CD14-positive monocyte (primary cell): ENCODE data around the gene DCTN1. TPM values are rescaled to one million over a fixed set of nuclear protein-coding genes. Genes with fewer than 3 reads are reported as not detected.
A peak's percentile ranks its signal among the peaks of the same experiment; 100 is the strongest.

ENCODE experiments used
- DNase-seq, 3 donors: peaks; one replicate each; pipeline ENCODE4 v3.0.0-alpha.2; 2011 to 2022
- H2AFZ ChIP-seq: 2 replicates; pipeline ENCODE4 v1.6.0; 2012; ENCODE audit warnings: mild to moderate bottlenecking, low read depth, low read length, inconsistent platforms; ENCODE audit not compliant: insufficient read depth, poor library complexity, severe bottlenecking
- H3K27ac ChIP-seq, 2 donors: 1 replicate in 1 of 2; 2 replicates in 1 of 2; pipeline ENCODE4 v1.5.1; 2012 to 2013; ENCODE audit warnings: low read length in 2 of 2, control low read depth in 1 of 2, inconsistent platforms in 1 of 2, low read depth in 1 of 2, mild to moderate bottlenecking in 1 of 2
- H3K27me3 ChIP-seq, 2 donors: one replicate each; pipeline versions ENCODE4 v1.6.0 to v1.6.1; 2011 to 2013; ENCODE audit warnings: low read length in 2 of 2; ENCODE audit not compliant: control insufficient read depth in 2 of 2, insufficient read depth in 2 of 2
- H3K36me3 ChIP-seq, 2 donors: replicated peaks in 1 of 2; 1 replicate in 1 of 2; 2 replicates in 1 of 2; pipeline versions ENCODE4 v1.5.1 to v1.6.1; 2012 to 2013; ENCODE audit warnings: low read length in 2 of 2, control low read depth in 1 of 2, inconsistent platforms in 1 of 2, mild to moderate bottlenecking in 1 of 2; ENCODE audit not compliant: insufficient read depth in 2 of 2, control insufficient read depth in 1 of 2
- H3K4me1 ChIP-seq, 2 donors: 1 replicate in 1 of 2; 2 replicates in 1 of 2; pipeline versions ENCODE4 v1.5.1 to v1.6.1; 2012 to 2013; ENCODE audit warnings: low read length in 2 of 2, control low read depth in 1 of 2, inconsistent platforms in 1 of 2, mild to moderate bottlenecking in 1 of 2, moderate library complexity in 1 of 2; ENCODE audit not compliant: insufficient read depth in 2 of 2, control insufficient read depth in 1 of 2
- H3K4me2 ChIP-seq: replicated peaks from 2 replicates; pipeline ENCODE3; 2012; ENCODE audit warnings: low read length, moderate library complexity, mild to moderate bottlenecking; ENCODE audit not compliant: poor library complexity, severe bottlenecking; ENCODE audit errors: extremely low read depth
- H3K4me3 ChIP-seq, 3 experiments: fragments of 200-600 bp in 1 of 3; sonication (generic) in 1 of 3; replicated peaks in 1 of 3; 1 replicate in 2 of 3; 2 replicates in 1 of 3; pipeline ENCODE4 v1.5.1; 2011 to 2013; ENCODE audit warnings: low read length in 3 of 3, mild to moderate bottlenecking in 3 of 3, control low read depth in 2 of 3, low read depth in 2 of 3, inconsistent platforms in 1 of 3, moderate library complexity in 1 of 3
- H3K79me2 ChIP-seq: 2 replicates; pipeline ENCODE4 v1.6.0; 2012; ENCODE audit warnings: mild to moderate bottlenecking, control low read depth, inconsistent platforms, low read length, moderate library complexity; ENCODE audit not compliant: insufficient read depth
- H3K9ac ChIP-seq: 2 replicates; pipeline ENCODE4 v1.6.0; 2017; ENCODE audit warnings: low read length, mild to moderate bottlenecking; ENCODE audit not compliant: insufficient read depth, poor library complexity, severe bottlenecking
- H3K9me3 ChIP-seq, 2 donors: replicated peaks in 1 of 2; 1 replicate in 1 of 2; 2 replicates in 1 of 2; pipeline versions ENCODE4 v1.5.1 to v1.6.1; 2012 to 2013; ENCODE audit warnings: low read length in 2 of 2, control low read depth in 1 of 2; ENCODE audit not compliant: control insufficient read depth in 1 of 2, insufficient read depth in 1 of 2
- H4K20me1 ChIP-seq: 2 replicates; pipeline ENCODE4 v1.6.0; 2012; ENCODE audit warnings: mild to moderate bottlenecking, low read length, control low read depth, moderate library complexity; ENCODE audit not compliant: insufficient read depth
- H3K27ac Mint-ChIP-seq, 7 donors: one replicate each; pipeline ENCODE4 v1.8.0; 2020; ENCODE audit warnings: mild to moderate bottlenecking in 7 of 7, mixed read lengths in 7 of 7, moderate library complexity in 6 of 7, inconsistent platforms in 2 of 7
- H3K27me3 Mint-ChIP-seq, 3 donors: one replicate each; pipeline ENCODE4 v1.8.0; 2021 to 2022; ENCODE audit warnings: low read depth in 3 of 3, mild to moderate bottlenecking in 3 of 3, mixed read lengths in 3 of 3, moderate library complexity in 3 of 3, inconsistent platforms in 1 of 3
- H3K36me3 Mint-ChIP-seq, 2 donors: one replicate each; pipeline ENCODE4 v1.8.0; 2020; ENCODE audit warnings: mixed read lengths in 2 of 2, inconsistent platforms in 1 of 2, mild to moderate bottlenecking in 1 of 2
- H3K4me1 Mint-ChIP-seq: one replicate; pipeline ENCODE4 v1.8.0; 2020; ENCODE audit warnings: mild to moderate bottlenecking, mixed read lengths
- H3K4me3 Mint-ChIP-seq, 2 donors: one replicate each; pipeline ENCODE4 v1.8.0; 2020; ENCODE audit warnings: mild to moderate bottlenecking in 2 of 2, mixed read lengths in 2 of 2, moderate library complexity in 1 of 2
- H3K9me3 Mint-ChIP-seq, 7 donors: one replicate each; pipeline ENCODE4 v1.8.0; 2020 to 2022; ENCODE audit warnings: mixed read lengths in 7 of 7, mild to moderate bottlenecking in 6 of 7, moderate library complexity in 6 of 7, inconsistent platforms in 2 of 7
- WGBS: methylation state at CpG from one replicate; pipeline ENCODE4 v1.1.5; 2013; ENCODE audit warnings: missing lambda C conversion rate; ENCODE audit not compliant: insufficient coverage; 5-methylcytosine and 5-hydroxymethylcytosine counted together
- intact Hi-C, 2 donors: fragments of 100-400 bp; cut with micrococcal nuclease; formaldehyde crosslinking; loops; one replicate each; pipeline versions ENCODE4 v1.15.0 to v1.15.1; 2023
- polyA plus RNA-seq, 3 donors: library from polyadenylated mRNA; depleted of rRNA in 1 of 3; unstranded in 2 of 3; stranded (reverse) in 1 of 3; fragments of 300-500 nt in 2 of 3; fragments of >200 nt in 1 of 3; fragmentation: Illumina TruSeq in 2 of 3; gene quantifications; 1 replicate in 2 of 3; 2 replicates in 1 of 3; pipeline ENCODE4 v1.2.3, GENCODE V29; 2012 to 2021
- TF ChIP-seq, protein P1 (sequence below): fragments of 200-600 bp; IDR thresholded peaks from one replicate; pipeline ENCODE4 v1.8.0; 2022; ENCODE audit warnings: antibody characterized with exemption, mild to moderate bottlenecking

DCTN1 gene
- polyA plus RNA-seq, 3 donors: 27.7 to 45.5 (median 45.5) TPM

GRCh38 chr2:74424139-74424992 is 44.3 kb upstream of the DCTN1 start:
- no peak overlapping the region for H3K4me2 ChIP-seq
- peaks cover 0 to 3% of the 10 kb centered on the region in 2 donors for H3K36me3 Mint-ChIP-seq

DNA sequence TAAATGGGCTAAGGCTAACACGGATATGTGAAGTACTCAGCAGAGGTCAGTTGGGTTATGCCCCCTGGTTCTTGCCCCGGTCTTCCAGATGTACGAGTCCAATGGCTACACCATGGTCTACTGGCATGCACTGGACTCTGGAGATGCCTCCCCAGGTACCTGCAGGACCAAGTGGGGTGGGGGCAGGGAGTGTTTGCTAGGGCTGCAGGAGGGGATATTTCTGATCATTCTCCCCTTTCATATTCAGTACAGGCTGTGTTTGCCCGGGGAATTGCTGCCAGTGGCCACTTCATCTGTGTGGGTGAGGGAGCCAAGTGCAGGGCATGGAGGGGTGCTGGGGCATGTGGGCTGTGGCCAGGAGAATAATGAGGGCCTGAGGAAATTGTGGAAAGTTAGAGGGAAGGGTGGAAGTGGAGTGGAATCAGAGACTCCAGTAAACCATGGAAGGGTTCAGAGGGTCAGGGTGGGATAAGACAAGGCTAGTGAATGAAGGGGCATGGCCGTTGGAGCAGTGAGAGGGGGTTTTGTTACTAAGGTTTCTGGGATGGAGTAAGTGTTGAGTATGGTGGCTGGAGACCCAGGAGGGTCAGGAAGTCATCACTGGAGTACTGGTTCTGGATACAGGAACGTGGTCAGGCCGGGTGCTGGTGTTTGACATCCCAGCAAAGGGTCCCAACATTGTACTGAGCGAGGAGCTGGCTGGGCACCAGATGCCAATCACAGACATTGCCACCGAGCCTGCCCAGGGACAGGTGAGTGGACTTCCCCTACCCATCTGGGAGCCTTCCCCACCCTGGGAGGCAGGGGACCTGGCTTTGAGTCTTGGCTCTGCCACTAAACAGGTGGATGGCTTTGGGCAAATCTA is 43.4 kb upstream of the DCTN1 start:
- no peak overlapping the region for H3K4me2 ChIP-seq
- H3K27me3 Mint-ChIP-seq: peaks cover 1 to 5% (median 4%) of the 10 kb centered on the region in 3 donors

More at GRCh38 chr2:74424139-74424992, 44.3 kb upstream of the DCTN1 start:
- Histone ChIP-seq H3K9ac (no peak overlapping the region), H3K36me3 (no peaks in the 10 kb centered on the region), H3K9me3 (no peaks in the 10 kb centered on the region), H3K4me1 (peaks cover 26 to 31% of the 10 kb centered on the region in 2 donors), H4K20me1 (no peaks in the 10 kb centered on the region), H3K27me3 (no peaks in the 10 kb centered on the region), H3K4me3 (no peak overlapping the region), H3K27ac (no peak overlapping the region), H3K79me2 (no peaks in the 10 kb centered on the region), H2AFZ (no peak overlapping the region)
- WGBS: 90% methylated on average over 3 of the region's 5 CpGs
- Mint-ChIP-seq H3K4me3 (no peak overlapping the region), H3K27me3 (peaks cover 1 to 5% (median 4%) of the 10 kb centered on the region in 3 donors), H3K27ac (no peak overlapping the region), H3K4me1 (peaks cover 28% of the 10 kb centered on the region), H3K9me3 (no peaks in the 10 kb centered on the region)
- DNase-seq: no peak
- TF ChIP-seq, protein P1, sequence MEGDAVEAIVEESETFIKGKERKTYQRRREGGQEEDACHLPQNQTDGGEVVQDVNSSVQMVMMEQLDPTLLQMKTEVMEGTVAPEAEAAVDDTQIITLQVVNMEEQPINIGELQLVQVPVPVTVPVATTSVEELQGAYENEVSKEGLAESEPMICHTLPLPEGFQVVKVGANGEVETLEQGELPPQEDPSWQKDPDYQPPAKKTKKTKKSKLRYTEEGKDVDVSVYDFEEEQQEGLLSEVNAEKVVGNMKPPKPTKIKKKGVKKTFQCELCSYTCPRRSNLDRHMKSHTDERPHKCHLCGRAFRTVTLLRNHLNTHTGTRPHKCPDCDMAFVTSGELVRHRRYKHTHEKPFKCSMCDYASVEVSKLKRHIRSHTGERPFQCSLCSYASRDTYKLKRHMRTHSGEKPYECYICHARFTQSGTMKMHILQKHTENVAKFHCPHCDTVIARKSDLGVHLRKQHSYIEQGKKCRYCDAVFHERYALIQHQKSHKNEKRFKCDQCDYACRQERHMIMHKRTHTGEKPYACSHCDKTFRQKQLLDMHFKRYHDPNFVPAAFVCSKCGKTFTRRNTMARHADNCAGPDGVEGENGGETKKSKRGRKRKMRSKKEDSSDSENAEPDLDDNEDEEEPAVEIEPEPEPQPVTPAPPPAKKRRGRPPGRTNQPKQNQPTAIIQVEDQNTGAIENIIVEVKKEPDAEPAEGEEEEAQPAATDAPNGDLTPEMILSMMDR: no peak
- intact Hi-C loops: no loop called here

More for the DNA sequence above, 43.4 kb upstream of the DCTN1 start:
- peaks cover 34% of the 10 kb centered on the region for H3K4me1 Mint-ChIP-seq
- WGBS: 94% methylated on average over 8 of the region's 9 CpGs
- H3K4me3 Mint-ChIP-seq: no peak overlapping the region
- H3K27ac Mint-ChIP-seq: peak overlapping the region in 1 of 7 donors; percentile 0
- Histone ChIP-seq H3K79me2 (no peaks in the 10 kb centered on the region), H3K9me3 (no peaks in the 10 kb centered on the region), H3K4me3 (no peak overlapping the region), H3K27ac (no peak overlapping the region), H2AFZ (no peak overlapping the region), H3K27me3 (no peaks in the 10 kb centered on the region), H3K4me1 (peaks cover 30 to 36% of the 10 kb centered on the region in 2 donors), H4K20me1 (no peaks in the 10 kb centered on the region), H3K36me3 (no peaks in the 10 kb centered on the region), H3K9ac (no peak overlapping the region)
- H3K9me3 Mint-ChIP-seq: no peaks in the 10 kb centered on the region
- TF ChIP-seq, protein P1: no peak
- intact Hi-C loops: no loop called here
- peaks cover 0 to 3% of the 10 kb centered on the region in 2 donors for H3K36me3 Mint-ChIP-seq
- DNase-seq: no peak
